Keratinocyte (primary cell): ENCODE results near the gene ASB6. TPM values are rescaled to one million over a fixed set of nuclear protein-coding genes. Genes with fewer than 3 reads are reported as not detected.
A peak's percentile ranks its signal among the peaks of the same experiment; 100 is the strongest.

Experiments used
- DNase-seq: peaks from one replicate; pipeline ENCODE4 v3.0.0-alpha.2; 2011; ENCODE audit warnings: low read depth, missing footprints, low spot score
- FAIRE-seq: peaks from 2 replicates; lab custom pipeline; 2011; peaks lifted over from hg19 to GRCh38; lab: Jason Lieb, UNC
- H2AFZ ChIP-seq: 2 replicates; pipeline ENCODE4 v1.6.0; 2012; ENCODE audit warnings: low read length, control low read depth, inconsistent platforms; ENCODE audit not compliant: control insufficient read depth
- H3K27ac ChIP-seq: 2 replicates; pipeline ENCODE4 v1.5.1; 2011; ENCODE audit warnings: low read length; ENCODE audit not compliant: control insufficient read depth, insufficient read depth
- H3K27me3 ChIP-seq: 3 replicates; pipeline ENCODE4 v1.6.0; 2011; ENCODE audit warnings: low read length; ENCODE audit not compliant: control insufficient read depth, insufficient read depth; ENCODE audit errors: extremely low read depth
- H3K36me3 ChIP-seq, 2 experiments: 2 replicates in 1 of 2; 3 replicates in 1 of 2; pipeline ENCODE4 v1.5.1; 2011; ENCODE audit warnings: low read length in 2 of 2, mild to moderate bottlenecking in 1 of 2; ENCODE audit not compliant: control insufficient read depth in 2 of 2, insufficient read depth in 2 of 2; ENCODE audit errors: extremely low read depth in 1 of 2
- H3K4me1 ChIP-seq: 3 replicates; pipeline ENCODE4 v1.5.1; 2011; ENCODE audit warnings: low read length; ENCODE audit not compliant: control insufficient read depth, insufficient read depth; ENCODE audit errors: extremely low read depth
- H3K4me2 ChIP-seq: 3 replicates; pipeline ENCODE4 v1.6.0; 2011; ENCODE audit warnings: low read depth, low read length; ENCODE audit not compliant: control insufficient read depth, insufficient read depth; ENCODE audit errors: extremely low read depth
- H3K4me3 ChIP-seq, 3 experiments: fragments of 200-600 bp in 1 of 3; sonication (generic) in 1 of 3; 2 replicates in 2 of 3; 3 replicates in 1 of 3; pipeline ENCODE4 v1.5.1; 2011 to 2016; ENCODE audit warnings: low read length in 3 of 3, mild to moderate bottlenecking in 3 of 3, control low read depth in 2 of 3, inconsistent platforms in 1 of 3, low read depth in 1 of 3, mixed read lengths in 1 of 3, mixed run types in 1 of 3, moderate library complexity in 1 of 3; ENCODE audit not compliant: control insufficient read depth in 2 of 3, insufficient read depth in 2 of 3; ENCODE audit errors: extremely low read depth in 1 of 3
- H3K79me2 ChIP-seq: 2 replicates; pipeline ENCODE4 v1.6.0; 2012; ENCODE audit warnings: low read length; ENCODE audit not compliant: control insufficient read depth, insufficient read depth
- H3K9ac ChIP-seq: 3 replicates; pipeline ENCODE4 v1.6.0; 2011; ENCODE audit warnings: low read length; ENCODE audit not compliant: control insufficient read depth, insufficient read depth; ENCODE audit errors: extremely low read depth
- H3K9me1 ChIP-seq: 3 replicates; pipeline ENCODE4 v1.6.0; 2011; ENCODE audit warnings: low read length; ENCODE audit not compliant: control insufficient read depth, insufficient read depth; ENCODE audit errors: extremely low read depth
- H3K9me3 ChIP-seq: 2 replicates; pipeline ENCODE4 v1.5.1; 2012; ENCODE audit warnings: low read depth, low read length; ENCODE audit not compliant: control insufficient read depth
- H4K20me1 ChIP-seq: 3 replicates; pipeline ENCODE4 v1.6.0; 2011; ENCODE audit warnings: low read length; ENCODE audit not compliant: control insufficient read depth, insufficient read depth; ENCODE audit errors: extremely low read depth
- CTCF ChIP-seq, 3 experiments: IDR thresholded peaks in 1 of 3; conservative IDR thresholded peaks in 1 of 3; optimal IDR thresholded peaks in 1 of 3; 2 replicates in 2 of 3; 3 replicates in 1 of 3; pipeline versions ENCODE3 to v1.5.1; 2011; ENCODE audit warnings: low read length in 3 of 3, mild to moderate bottlenecking in 3 of 3, moderate library complexity in 2 of 3, control low read depth in 1 of 3, inconsistent platforms in 1 of 3; ENCODE audit not compliant: insufficient read depth in 2 of 3; ENCODE audit errors: extremely low read depth in 1 of 3
- EZH2 ChIP-seq: IDR thresholded peaks from one replicate; pipeline ENCODE4 v1.6.1; 2012; ENCODE audit warnings: inconsistent platforms, mild to moderate bottlenecking, low read length, moderate library complexity
- dilution Hi-C: fragments of 300-500 bp; cut with MboI; formaldehyde crosslinking; loops from one replicate; pipeline ENCODE4 v1.7.0; 2020; ENCODE audit warnings: low sequenced_read_pairs; ENCODE audit not compliant: extremely low pct_ligation_motif_present
- polyA plus RNA-seq, 5 experiments: library from polyadenylated mRNA; depleted of rRNA in 3 of 5; stranded (reverse) in 3 of 5; stranded (forward) in 1 of 5; unstranded in 1 of 5; fragments of >200 nt; gene quantifications; 1 replicate in 1 of 5; 2 replicates in 3 of 5; 3 replicates in 1 of 5; pipeline versions ENCODE4 v1.2.1 to v1.2.3, GENCODE V29; 2011 to 2012; ENCODE audit warnings: missing spikeins in 2 of 5, low read depth in 1 of 5, low replicate concordance in 1 of 5

The ASB6 gene
- polyA plus RNA-seq, 1 donor (not counting 4 experiments of a cell fraction or from before 2014, with no cell fraction given) = 16.3 TPM

- Histone ChIP-seq H3K9me1 (no peaks in the 10 kb centered on the region), H3K79me2 (no peaks in the 10 kb centered on the region)
- no peak for FAIRE-seq
Measured at GRCh38 chr9:129687391-129687790, 45.4 kb upstream of the ASB6 start.

GRCh38 chr9:129686736-129687135 lies 44.8 kb upstream of the ASB6 start:
- DNase-seq (no peak), FAIRE-seq (no peak)
- dilution Hi-C loops = no loop called here
- Histone ChIP-seq H3K36me3 (no peaks in the 10 kb centered on the region), H2AFZ (no peak overlapping the region), H3K9ac (no peak overlapping the region), H3K27me3 (no peaks in the 10 kb centered on the region), H3K4me1 (peaks cover 10% of the 10 kb centered on the region), H3K27ac (no peak overlapping the region), H3K4me3 (no peak overlapping the region), H3K9me1 (no peaks in the 10 kb centered on the region), H3K4me2 (no peak overlapping the region), H3K79me2 (no peaks in the 10 kb centered on the region), H3K9me3 (no peaks in the 10 kb centered on the region), H4K20me1 (peaks cover 2% of the 10 kb centered on the region)
- TF ChIP-seq CTCF (optimal IDR thresholded peaks at IDR 0.05 in 1 of 3, IDR thresholded peaks at IDR 0.05 in 1 of 3, conservative IDR thresholded peaks at IDR 0.05 in 1 of 3; ENCODE audit: extremely low read depth in 1 of 3, insufficient read depth in 2 of 3, low read length in 3 of 3) (no peak), EZH2 (no peak)

More at GRCh38 chr9:129687391-129687790, 45.4 kb upstream of the ASB6 start:
- DNase-seq = peak; percentile 21
- Histone ChIP-seq H4K20me1 (peaks cover 2% of the 10 kb centered on the region), H3K9ac (no peak overlapping the region), H3K4me2 (no peak overlapping the region), H2AFZ (no peak overlapping the region), H3K36me3 (no peaks in the 10 kb centered on the region), H3K9me3 (no peaks in the 10 kb centered on the region), H3K27me3 (no peaks in the 10 kb centered on the region), H3K4me3 (no peak overlapping the region), H3K4me1 (peaks cover 10% of the 10 kb centered on the region), H3K27ac (no peak overlapping the region)
- TF ChIP-seq CTCF (optimal IDR thresholded peaks at IDR 0.05 in 1 of 3, IDR thresholded peaks at IDR 0.05 in 1 of 3, conservative IDR thresholded peaks at IDR 0.05 in 1 of 3; ENCODE audit: extremely low read depth in 1 of 3, insufficient read depth in 2 of 3, low read length in 3 of 3) = no peak
- no peak for TF ChIP-seq EZH2
- dilution Hi-C loops = no loop called here
